Fibroblast of upper back skin (primary cell): Measurements from ENCODE around the gene GTPBP2.
"Not testable (repeated sequence)": the region's sequence is repeated elsewhere in the genome, so short reads cannot be mapped to it uniquely, and the experiment has no call there.

Source experiments
- DNase-seq: peaks from one replicate; pipeline ENCODE4 v3.0.0-alpha.2; 2013

The GTPBP2 gene

DNA sequence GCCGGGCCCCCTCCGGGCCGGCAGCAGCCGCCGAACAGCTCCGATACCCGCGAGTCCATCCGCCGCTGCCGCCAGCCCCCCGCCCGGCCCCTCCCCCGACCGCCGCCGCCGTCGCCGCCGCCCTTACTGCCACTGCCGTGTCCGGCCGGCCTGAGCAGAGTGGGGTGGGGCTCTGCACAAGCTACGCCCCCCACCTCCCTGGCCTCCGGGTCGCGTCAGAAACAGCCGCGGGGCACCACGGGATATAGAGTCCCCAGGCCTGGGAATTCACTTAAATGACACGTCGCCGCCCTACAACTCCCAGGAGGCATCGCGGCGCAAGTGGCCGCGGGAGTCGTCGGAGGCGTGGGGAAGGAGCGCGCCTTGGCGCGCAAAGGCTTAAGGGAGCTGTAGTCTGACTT is at the start of gene GTPBP2:
GTPBP2 (minus strand) TSS at position 161 of the 401 bp plus-strand sequence; CDS start at position 59, 102 bp downstream.
- DNase-seq = peak; percentile 99

DNA sequence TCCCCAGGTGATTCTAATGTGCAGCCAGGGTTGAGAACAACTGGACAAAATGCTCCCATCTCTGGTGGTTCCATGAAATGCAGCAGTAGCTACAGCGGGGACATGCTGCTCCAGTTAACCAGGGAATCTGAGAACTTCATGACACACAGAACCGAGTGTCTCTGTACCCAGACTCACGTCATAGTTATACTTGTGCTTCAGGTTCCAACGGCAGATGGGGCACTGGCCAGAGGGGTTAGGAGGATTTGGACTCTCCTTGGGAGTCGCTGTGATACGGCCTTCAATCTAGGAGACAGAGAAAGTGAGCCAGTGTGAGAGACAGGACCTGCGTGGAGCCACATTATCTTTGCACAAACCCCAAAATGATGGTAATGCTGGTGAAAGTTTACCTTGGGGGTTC is 49.3 kb upstream of the GTPBP2 start:
- no peak for DNase-seq

DNA sequence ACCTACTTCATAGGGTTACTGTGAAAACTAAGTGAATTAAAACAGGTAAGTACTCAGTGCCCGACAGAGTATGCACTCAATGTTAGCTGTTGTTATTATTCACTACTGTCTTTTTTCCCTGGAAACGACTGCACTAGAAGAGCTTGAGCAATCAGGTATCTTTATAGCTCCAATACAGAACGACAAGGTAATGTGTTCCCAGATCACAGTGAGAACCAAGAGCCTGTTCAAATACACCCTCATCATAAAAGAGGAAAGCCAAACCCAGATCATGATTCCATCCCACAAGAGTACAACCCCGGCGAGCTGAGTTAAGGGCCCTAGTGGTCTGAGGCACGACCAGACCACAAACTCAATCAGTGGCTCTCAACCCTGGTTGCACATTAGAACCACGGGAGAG is 48.7 kb upstream of the GTPBP2 start:
- no peak for DNase-seq

DNA sequence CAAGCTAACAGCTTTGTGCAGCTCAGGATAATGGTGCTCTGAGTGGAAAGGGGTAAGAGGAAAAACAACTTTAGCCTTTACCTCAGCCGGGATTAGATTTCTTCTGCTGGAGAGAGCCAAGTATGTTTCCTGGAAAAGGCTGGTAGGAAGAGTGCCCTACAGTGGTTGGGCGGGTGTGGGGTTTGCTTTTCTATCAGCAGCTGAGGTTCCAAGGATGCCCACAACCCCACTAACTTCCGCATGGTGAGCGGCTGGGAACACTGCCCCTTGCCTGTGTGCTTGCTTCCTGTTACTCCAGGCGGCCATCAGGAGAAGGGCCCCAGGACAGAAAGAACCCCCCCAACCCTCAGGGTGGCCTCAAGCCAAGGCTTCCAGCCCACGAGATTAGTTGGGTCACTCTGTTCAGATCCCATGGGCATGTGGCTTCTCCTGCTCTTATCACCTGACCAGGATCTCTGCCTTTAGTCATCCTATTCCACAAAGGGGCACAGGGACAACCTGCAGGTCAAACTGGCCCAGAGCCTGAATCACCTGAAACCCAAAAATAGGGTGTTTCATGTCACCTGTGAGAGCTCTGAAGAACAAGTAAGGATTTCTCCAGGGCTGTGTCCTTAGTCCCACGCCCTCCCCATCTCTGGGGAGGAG is 48.0 kb upstream of the GTPBP2 start:
- no peak for DNase-seq

DNA sequence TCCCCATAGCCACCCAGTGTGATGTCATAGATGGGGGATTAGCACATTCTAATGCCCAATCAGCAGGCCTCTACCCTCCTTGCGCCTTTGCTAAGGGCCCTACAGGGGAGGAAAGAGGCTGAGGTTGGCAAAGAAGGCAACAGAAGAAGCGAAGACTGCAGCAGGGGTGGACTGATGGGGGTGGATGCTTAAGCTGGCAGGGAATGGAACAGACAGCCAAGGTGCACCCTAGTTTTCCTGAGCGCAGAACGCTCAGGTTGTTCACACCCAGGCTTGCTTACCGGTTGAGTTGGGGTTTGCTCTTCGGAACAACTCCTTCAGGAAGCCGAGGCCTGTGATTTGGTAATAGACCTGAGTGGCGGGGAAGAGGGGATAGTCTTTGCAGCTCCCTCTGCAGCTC is 45.9 kb upstream of the GTPBP2 start:
- DNase-seq = no peak

DNA sequence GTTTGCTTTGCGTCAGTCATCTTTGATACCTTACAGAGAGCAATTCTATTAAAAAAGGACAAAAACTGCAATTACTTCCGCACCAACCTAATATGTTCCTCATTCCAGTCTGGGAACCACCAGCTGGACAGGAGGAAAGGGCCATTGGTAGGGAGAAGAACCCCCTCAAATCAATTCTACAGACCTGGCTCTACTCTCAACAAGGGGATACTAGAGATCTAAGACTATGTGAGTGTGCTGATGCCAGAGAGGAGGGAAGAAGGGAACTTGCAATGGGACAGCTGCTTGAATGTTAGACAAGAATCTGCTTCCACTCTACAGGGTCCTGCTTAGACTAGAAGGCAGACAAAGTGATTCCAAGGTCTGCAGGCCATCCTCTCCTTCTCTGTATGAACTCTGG is 45.2 kb upstream of the GTPBP2 start:
- no peak for DNase-seq

DNA sequence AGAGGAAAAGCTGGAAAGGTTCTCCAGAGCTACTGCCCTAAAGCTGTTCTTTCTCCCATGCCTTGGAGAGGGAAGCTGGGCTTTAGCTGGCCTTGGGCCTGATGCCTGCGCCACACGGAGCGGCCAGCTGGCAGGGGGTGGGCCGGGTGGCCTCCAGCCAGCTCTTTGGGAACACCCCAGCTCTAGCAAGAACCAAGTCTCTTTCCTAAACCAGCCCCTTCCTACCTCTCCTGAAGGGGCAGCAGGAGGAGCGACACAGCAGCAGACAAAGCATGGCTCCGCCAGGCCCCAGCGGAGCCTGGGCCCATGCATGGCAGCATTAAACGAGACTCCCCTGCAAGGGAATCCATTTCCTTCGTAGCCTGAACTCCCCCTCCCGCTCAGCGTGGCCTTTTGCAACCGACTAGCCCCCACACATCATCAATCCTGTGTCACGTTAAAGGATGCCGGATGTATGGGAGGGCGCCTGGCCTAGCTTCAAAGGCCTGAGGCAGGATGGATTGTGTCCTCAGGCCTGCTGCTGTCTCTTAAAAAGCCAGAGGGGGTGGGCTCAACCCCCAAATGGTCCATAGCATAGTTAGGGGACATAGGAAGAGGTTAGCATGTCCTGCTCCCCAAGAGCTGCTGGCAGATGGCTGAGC is 44.5 kb upstream of the GTPBP2 start:
- DNase-seq = no peak

- no peak for DNase-seq
These were observed 43.0 kb upstream of the GTPBP2 start for GRCh38 chr6:43671801-43672690.

- DNase-seq = no peak
These were observed 42.1 kb upstream of the GTPBP2 start for GRCh38 chr6:43671011-43671800.

DNA sequence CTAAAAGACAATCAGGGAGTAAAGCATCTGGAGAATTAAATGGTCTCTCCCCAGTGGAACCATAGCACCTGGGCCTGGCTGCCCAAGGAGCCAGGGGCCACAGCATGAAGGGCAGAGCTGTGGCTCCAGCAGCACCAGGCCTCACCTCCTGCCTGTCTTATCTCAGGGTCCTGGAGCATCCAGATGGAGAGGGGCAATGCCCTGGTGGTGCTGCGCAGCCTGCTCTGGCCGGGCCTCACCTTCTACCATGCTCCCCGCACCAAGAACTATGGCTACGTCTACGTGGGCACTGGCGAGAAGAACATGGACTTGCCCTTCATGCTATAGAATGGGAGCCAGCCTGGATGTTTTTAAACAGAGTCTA is 41.5 kb upstream of the GTPBP2 start:
- no peak for DNase-seq

DNA sequence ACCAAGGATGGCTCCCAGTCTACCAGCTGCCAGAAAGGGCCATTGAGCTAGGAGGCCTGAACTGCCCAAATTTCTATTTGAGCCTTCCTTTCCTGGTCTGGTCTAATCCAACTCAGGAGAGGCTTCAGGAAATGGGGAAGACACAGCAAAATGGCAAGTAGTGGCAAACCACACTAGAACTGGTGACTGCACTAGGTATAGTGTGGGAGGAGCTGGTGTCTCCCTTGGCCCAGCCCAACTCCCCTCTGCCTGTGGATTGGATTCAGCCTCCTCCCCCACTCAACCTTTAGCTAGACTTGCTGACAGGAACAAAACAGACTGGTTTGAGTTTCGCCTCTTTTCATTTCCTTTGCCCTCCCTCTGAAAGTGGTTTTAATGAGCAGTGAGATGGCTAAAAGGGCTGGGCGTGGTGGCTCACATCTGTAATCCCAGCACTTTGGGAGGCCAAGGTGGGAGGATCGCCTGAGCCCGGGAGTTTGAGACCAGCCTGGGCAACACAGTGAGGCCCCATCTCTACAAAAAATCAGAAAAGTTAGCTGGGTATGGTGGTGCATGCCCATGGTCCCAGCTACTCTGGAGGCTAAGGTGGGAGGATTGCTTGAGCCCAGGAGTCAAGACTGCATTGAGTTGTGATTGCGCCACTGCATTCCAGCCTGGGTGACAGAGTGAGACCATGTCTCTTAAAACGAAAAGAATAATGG is 41.0 kb upstream of the GTPBP2 start:
- DNase-seq = no peak

DNA sequence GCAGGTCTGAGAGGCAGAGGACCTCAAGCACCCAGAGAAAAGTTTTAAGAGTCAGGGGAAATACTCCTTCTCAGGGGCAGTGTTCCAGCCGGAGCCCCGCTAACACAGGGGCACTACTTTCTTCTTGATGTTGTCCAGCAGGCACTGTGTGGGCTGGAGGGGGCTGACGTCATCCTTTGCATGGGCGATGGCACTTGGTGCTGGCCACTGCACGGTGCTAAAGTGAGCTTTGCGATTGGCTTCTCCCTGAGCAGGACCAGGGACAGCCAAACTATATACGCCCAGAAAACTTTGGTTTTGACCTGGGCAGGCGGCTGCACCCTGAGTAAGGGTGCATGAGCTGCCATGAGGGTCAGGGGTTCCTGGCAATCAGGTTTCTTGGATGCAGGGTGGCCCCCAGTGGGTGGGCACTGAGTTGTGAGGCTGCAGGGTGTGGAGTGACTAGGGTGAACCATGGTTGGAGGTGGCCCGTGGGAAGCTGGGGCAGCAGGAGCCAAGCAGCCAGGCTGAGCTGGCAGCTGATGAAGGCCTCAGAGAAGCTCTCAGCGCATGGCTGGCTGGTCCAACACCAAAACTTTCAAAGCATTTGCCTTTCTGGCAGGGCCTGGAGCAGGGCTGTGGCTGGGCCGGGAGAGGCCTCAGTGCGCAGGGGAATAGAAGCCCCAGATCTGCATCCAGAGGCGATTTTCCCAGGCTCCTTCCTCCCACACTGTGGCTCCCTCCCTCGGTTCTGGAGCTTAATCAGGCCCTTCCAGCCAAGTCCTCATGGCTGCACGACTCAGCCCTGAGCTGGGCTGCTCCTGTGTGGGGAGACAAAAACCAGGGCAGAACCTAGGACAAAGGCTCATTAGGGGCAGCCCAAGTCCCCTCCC is 40.2 kb upstream of the GTPBP2 start:
- DNase-seq = peak; percentile 24

DNA sequence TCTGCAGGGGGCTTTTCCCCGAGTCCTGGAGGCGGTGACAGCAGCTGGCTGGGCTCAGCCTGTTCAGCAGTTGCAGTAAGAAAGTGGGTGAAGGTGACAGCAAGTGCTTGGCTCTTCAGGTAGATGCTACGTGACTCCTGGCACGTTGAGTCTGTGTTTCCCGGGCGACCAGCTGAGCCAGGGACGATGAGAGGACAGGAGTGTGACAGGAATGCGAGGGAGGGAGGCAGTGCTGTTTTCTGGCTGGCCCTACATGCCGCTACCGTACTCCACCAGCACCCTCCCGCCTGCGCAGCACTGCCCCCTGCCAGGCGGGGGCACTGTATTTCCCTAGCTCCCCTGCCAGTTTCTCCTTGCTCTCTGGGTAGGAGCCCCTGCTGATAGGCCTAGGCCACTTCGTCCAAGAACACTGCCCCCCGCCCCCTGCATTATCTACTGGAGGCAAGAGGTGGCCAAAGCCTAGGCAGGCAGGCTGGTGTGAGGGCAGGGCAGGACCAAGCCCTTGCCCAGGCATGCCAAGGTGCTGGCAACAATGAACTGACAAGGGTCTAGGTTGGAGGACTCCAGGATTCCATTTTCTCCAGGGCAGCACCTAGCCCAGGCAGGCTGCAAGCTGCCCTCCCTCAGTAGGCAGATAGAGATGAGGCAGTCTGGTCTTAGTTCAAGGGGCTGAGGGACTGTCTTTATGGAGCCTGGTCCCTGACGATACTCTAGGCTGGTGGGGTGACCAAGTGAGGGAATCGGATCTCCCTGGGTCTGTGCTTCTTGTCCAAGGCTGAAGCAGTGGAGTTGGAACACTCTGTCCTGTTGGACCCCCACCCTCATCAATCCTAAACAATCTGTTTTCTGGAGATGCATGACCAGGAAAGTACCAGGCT is 39.3 kb upstream of the GTPBP2 start:
- DNase-seq = peak; percentile 62

- DNase-seq = peak; percentile 66
These were observed 38.4 kb upstream of the GTPBP2 start for GRCh38 chr6:43667245-43668150.

GRCh38 chr6:43666196-43666920 is 37.3 kb upstream of the GTPBP2 start:
- no peak for DNase-seq

DNA sequence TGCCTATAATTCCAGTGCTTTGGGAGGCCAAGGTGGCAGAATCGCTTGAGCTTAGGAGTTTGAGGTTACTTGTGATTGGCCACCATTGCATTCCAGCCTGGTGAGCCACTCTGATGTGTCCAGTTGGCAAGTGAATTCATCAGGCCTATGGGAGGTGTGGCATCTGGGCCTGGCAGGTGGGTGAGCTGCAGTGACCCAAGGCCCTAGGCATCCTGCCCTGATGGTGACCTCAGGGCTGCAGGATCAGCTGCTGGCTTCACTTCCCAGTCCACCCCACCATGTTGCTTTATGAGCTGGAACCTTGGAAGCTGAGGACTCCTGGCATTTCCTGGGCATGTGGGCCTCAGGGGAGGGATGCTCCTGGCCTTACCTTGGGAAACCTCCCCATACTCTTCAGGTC is 36.3 kb upstream of the GTPBP2 start:
- DNase-seq = no peak

GRCh38 chr6:43662948-43663347 is 33.9 kb upstream of the GTPBP2 start:
- DNase-seq = not testable (repeated sequence)

DNA sequence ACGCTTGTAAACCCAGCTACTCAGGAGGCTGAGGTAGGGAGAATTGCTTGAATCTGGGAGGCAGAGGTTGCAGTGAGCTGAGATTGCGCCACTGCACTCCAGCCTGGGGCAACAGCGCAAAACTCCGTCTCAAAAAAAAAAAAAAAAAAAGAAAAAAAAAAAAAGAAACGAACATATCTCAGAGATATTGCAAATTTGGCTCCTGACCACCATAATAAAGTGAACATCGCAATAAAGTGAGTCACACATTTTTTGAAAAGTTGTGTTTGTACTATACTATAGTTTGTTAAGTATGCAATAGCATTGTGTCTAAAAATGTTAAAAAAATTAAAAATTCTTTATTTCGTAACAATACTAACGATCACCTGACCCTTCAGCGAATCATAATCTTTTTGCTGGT is 29.1 kb upstream of the GTPBP2 start:
- no peak for DNase-seq
